SJSA1 (cell line): Measurements from ENCODE around the gene ZNF277. TPM values are rescaled to one million over a fixed set of nuclear protein-coding genes. Genes with fewer than 3 reads are reported as not detected.

Experiments
- DNase-seq, 2 experiments: peaks; one replicate each; pipeline ENCODE4 v3.0.0-alpha.2; 2015 to 2020; ENCODE audit warnings: low spot score in 2 of 2, low read depth in 1 of 2
- H3K27ac ChIP-seq: fragments of 250-450 bp; sonication (Bioruptor Pico); 2 replicates; pipeline ENCODE4 v1.5.1; 2020; ENCODE audit warnings: mild to moderate bottlenecking, moderate library complexity
- H3K27me3 ChIP-seq: fragments of 250-450 bp; sonication (Bioruptor Pico); replicated peaks from 2 replicates; pipeline ENCODE4 v1.5.1; 2020; ENCODE audit warnings: mild to moderate bottlenecking, moderate library complexity
- H3K36me3 ChIP-seq: fragments of 250-450 bp; sonication (Bioruptor Pico); 2 replicates; pipeline ENCODE4 v1.5.1; 2020; ENCODE audit warnings: mild to moderate bottlenecking
- H3K4me1 ChIP-seq: fragments of 250-450 bp; sonication (Bioruptor Pico); replicated peaks from 2 replicates; pipeline ENCODE4 v1.6.1; 2021; ENCODE audit warnings: mild to moderate bottlenecking
- H3K4me3 ChIP-seq: fragments of 250-450 bp; sonication (Bioruptor Pico); 2 replicates; pipeline ENCODE4 v1.5.1; 2020; ENCODE audit warnings: mild to moderate bottlenecking
- H3K9me3 ChIP-seq: fragments of 250-450 bp; sonication (Bioruptor Pico); replicated peaks from 2 replicates; pipeline ENCODE4 v1.5.1; 2020; ENCODE audit warnings: mild to moderate bottlenecking
- total RNA-seq: library from RNA; depleted of rRNA; stranded (reverse); fragments of >200 nt; shearing (Covaris generic); gene quantifications from 2 replicates; pipeline ENCODE4 v1.2.3, GENCODE V29; 2014

The ZNF277 gene
- total RNA-seq, 1 experiment from 2014 or later = 14.7 TPM

DNA sequence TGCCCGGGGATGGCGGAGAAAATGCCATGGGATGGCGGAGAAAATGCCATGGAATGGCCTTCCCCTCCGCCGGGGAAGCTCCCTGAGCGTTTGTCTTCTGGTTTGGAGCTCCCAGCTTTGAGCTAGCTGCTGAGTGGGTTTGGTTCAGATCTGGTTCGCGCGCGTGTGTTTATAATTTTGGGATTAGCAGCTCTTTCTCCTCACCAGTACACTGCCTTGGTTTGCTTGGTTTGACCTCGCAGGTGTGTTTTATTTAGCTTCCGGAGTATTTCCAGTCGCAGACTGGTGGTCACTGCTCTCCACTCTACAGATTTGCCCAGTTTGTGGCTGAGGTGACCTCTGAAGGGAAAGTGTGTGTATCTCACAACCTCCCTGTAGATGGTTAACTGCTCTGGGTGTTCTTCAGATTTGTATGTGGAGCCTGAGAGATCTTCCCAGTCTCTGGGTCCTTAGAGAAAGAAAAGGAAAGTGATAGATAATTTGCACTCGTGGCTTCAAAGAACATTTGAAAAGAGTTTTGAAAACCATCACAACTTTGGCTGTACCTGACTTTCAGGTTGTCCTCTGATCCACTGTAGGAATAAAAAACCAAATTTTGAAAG is 597 bp downstream of the ZNF277 start:
- H3K4me3 ChIP-seq = peak overlapping the region; percentile 64
- no peaks in the 10 kb centered on the region for H3K9me3 ChIP-seq
- H3K27ac ChIP-seq = peak overlapping the region; percentile 31
- peaks cover 9% of the 10 kb centered on the region; the same call in 1 of the 2 replicates for H3K4me1 ChIP-seq
- H3K36me3 ChIP-seq = no peaks in the 10 kb centered on the region
- peaks cover 23% of the 10 kb centered on the region for H3K27me3 ChIP-seq
- DNase-seq = no peak

DNA sequence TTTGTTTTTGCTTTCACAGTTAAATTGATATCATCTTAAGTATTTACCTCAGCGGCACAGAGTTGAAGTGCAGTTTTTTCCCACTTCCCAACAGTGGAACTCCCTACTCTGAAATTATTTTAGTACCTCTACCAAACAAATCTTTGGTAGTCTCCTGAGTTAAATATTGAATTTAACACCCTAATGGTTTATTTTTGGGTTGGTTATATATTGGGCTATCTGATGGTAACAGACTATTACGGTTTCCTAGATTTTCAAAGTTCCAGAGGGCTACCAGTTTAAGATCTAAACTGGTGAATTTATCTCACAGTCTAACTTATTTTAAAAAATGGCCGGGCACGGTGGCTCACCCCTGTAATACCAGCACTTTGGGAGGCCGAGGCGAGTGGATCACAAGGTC is 1.3 kb downstream of the ZNF277 start:
- H3K27me3 ChIP-seq = peaks cover 22% of the 10 kb centered on the region
- no peak overlapping the region; the same call in 1 of the 2 replicates for H3K4me3 ChIP-seq
- H3K4me1 ChIP-seq = peaks cover 9% of the 10 kb centered on the region; the same call in 1 of the 2 replicates
- H3K27ac ChIP-seq = no peak overlapping the region
- no peak for DNase-seq
- H3K9me3 ChIP-seq = no peaks in the 10 kb centered on the region
- no peaks in the 10 kb centered on the region for H3K36me3 ChIP-seq

- DNase-seq = no peak
- H3K36me3 ChIP-seq = no peaks in the 10 kb centered on the region
- no peaks in the 10 kb centered on the region for H3K9me3 ChIP-seq
- H3K27ac ChIP-seq = no peak overlapping the region
- no peak overlapping the region for H3K4me3 ChIP-seq
- peaks cover 3% of the 10 kb centered on the region; the same call in 1 of the 2 replicates for H3K4me1 ChIP-seq
- no peaks in the 10 kb centered on the region for H3K27me3 ChIP-seq
These were observed 4.9 kb downstream of the ZNF277 start for GRCh38 chr7:112211348-112211907.

DNA sequence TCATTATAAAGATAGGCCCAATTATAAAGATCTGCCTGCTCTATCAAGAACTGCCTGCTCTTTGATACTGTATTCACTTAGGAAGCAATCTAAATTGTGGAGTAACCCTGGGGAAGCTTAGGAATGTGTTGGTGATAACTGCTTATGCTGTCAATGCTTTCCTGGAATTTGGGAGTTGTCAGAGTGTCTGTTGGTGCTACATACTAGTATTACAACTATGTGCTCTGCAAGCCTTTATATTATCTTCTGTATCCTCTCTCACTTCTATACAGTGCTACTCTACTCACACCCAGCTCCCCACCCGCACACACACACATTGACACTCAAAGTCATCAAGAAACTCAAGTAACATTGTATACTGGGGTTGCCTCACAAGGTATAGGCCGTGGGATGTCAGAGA is 6.1 kb downstream of the ZNF277 start:
- no peaks in the 10 kb centered on the region for H3K36me3 ChIP-seq
- no peak overlapping the region for H3K4me3 ChIP-seq
- H3K27me3 ChIP-seq = no peaks in the 10 kb centered on the region
- no peaks in the 10 kb centered on the region for H3K4me1 ChIP-seq
- H3K27ac ChIP-seq = no peak overlapping the region
- no peaks in the 10 kb centered on the region for H3K9me3 ChIP-seq
- no peak for DNase-seq

DNA sequence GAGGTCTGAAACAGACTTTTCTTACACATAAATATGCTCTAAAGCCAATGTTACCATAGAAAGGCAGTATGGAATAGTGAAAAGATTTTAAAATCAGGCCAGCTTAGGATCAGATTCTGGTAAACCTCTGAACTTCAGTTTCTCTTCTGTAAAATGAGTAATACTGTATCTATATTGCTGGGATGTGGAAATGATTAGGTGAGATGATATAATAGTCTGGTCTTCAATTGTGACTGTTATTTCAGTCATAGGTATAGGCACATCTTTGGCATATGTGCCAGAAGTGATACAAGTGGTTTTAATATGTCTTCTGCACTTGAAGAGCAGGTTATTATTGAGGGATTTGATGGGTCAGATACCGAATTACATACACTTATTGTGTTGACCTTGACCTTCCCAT is 7.2 kb downstream of the ZNF277 start:
- no peak overlapping the region for H3K27ac ChIP-seq
- no peaks in the 10 kb centered on the region for H3K36me3 ChIP-seq
- no peaks in the 10 kb centered on the region for H3K27me3 ChIP-seq
- no peak for DNase-seq
- H3K9me3 ChIP-seq = no peaks in the 10 kb centered on the region
- H3K4me1 ChIP-seq = no peaks in the 10 kb centered on the region
- H3K4me3 ChIP-seq = no peak overlapping the region

DNA sequence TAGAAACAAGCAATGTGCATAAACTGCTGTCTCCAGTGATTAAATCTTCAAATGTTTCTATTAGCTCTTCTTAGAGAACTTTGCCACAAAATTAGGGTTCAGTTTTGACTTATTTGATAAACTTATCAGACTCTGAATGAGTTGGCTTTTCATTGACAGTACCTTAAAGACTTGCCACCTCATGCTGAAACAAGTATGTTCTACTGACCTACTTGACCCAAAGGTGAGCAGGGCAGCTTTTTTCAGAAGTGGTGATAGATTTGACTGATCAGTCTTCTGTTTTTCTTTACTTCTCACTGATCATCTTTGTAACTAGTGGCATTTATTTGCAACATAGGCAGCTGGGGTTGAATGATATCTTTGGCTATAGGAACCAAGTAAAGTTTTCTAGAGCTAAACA is 7.8 kb downstream of the ZNF277 start:
- no peaks in the 10 kb centered on the region for H3K36me3 ChIP-seq
- no peaks in the 10 kb centered on the region for H3K9me3 ChIP-seq
- no peaks in the 10 kb centered on the region for H3K27me3 ChIP-seq
- H3K27ac ChIP-seq = no peak overlapping the region
- no peaks in the 10 kb centered on the region for H3K4me1 ChIP-seq
- H3K4me3 ChIP-seq = no peak overlapping the region
- no peak for DNase-seq

- Histone ChIP-seq H3K36me3 (no peaks in the 10 kb centered on the region), H3K27me3 (no peaks in the 10 kb centered on the region), H3K4me3 (no peak overlapping the region), H3K4me1 (no peaks in the 10 kb centered on the region), H3K9me3 (no peaks in the 10 kb centered on the region), H3K27ac (no peak overlapping the region)
- DNase-seq = no peak
These were observed 8.4 kb downstream of the ZNF277 start for GRCh38 chr7:112214883-112215282.

- no peaks in the 10 kb centered on the region for H3K4me1 ChIP-seq
- no peaks in the 10 kb centered on the region for H3K27me3 ChIP-seq
- H3K9me3 ChIP-seq = no peaks in the 10 kb centered on the region
- H3K27ac ChIP-seq = no peak overlapping the region
- no peaks in the 10 kb centered on the region for H3K36me3 ChIP-seq
- no peak overlapping the region for H3K4me3 ChIP-seq
- DNase-seq = no peak
These were observed 9.3 kb downstream of the ZNF277 start for GRCh38 chr7:112215787-112216186.

DNA sequence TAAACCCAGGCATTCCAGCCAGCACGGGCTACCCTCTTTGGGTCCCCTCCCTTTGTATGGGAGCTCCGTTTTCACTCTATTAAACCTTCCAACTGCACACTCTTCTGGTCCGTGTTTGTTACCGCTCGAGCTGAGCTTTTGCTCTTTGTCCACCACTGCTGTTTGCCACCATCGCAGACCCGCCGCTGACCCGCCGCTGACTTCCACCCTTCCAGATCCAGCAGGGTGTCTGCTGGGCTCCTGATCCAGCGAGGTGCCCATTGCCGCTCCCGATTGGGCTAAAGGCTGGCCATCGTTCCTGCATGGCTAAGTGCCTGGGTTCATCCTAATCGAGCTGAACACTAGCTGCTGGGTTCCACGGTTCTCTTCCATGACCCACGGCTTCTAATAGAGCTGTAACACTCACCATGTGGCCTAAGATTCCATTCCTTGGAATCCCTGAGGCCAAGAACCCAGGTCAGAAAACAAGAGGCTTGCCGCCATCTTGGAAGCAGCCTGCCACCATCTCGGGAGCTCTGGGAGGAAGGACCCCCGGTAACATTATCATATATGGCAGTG is 14.5 kb downstream of the ZNF277 start:
- Histone ChIP-seq H3K36me3 (no peaks in the 10 kb centered on the region), H3K27ac (no peak overlapping the region), H3K9me3 (no peaks in the 10 kb centered on the region), H3K4me3 (no peak overlapping the region), H3K27me3 (no peaks in the 10 kb centered on the region), H3K4me1 (peaks cover 3% of the 10 kb centered on the region; the same call in 1 of the 2 replicates)
- DNase-seq = no peak

DNA sequence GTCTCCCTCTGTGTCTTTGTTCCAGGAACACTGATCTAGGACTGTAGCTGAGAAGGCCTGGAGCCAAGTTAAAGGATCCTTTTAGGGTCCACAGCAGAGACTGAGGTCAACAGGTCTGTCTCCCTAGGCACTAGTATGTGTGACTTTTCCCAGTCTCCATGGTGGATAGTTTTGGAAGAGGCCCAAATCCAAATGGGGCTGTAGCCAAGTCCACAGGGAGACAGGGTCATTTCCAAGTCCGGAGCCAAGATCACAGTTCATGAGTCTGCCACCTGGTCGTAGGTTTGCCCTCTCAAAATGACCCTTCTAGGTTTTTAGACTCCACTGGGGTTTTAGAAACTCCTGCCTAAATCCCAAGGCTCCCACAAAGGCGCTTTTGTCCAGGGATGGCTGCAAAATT is 16.8 kb downstream of the ZNF277 start:
- Histone ChIP-seq H3K27ac (no peak overlapping the region), H3K27me3 (no peaks in the 10 kb centered on the region), H3K9me3 (no peaks in the 10 kb centered on the region), H3K4me3 (no peak overlapping the region), H3K4me1 (peaks cover 3% of the 10 kb centered on the region; the same call in 1 of the 2 replicates), H3K36me3 (no peaks in the 10 kb centered on the region)
- DNase-seq = no peak

DNA sequence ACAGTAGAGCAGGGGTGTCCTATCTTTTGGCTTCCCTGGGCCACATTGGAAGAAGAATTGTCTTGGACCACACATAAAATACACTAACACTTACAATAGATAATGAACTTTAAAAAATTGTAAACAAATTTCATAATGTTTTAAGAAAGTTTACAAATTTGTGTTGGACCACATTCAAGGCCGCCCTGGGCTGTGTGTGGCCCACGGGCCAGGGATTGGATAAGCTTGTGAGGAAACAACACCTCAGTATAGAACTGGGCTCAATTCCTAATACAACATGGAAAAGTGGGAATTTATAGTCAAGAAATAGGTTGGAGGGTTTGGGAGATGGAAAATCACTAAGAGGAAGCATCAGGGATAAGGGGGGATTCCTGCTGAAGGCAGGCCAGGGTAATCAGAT is 17.7 kb downstream of the ZNF277 start:
- H3K4me3 ChIP-seq = no peak overlapping the region
- peaks cover 3% of the 10 kb centered on the region; the same call in 1 of the 2 replicates for H3K4me1 ChIP-seq
- no peaks in the 10 kb centered on the region for H3K9me3 ChIP-seq
- H3K27me3 ChIP-seq = no peaks in the 10 kb centered on the region
- no peaks in the 10 kb centered on the region for H3K36me3 ChIP-seq
- no peak for DNase-seq
- no peak overlapping the region for H3K27ac ChIP-seq

- Histone ChIP-seq H3K9me3 (no peaks in the 10 kb centered on the region), H3K27me3 (no peaks in the 10 kb centered on the region), H3K4me3 (no peak overlapping the region), H3K36me3 (no peaks in the 10 kb centered on the region), H3K4me1 (peaks cover 3% of the 10 kb centered on the region; the same call in 1 of the 2 replicates), H3K27ac (no peak overlapping the region)
- DNase-seq = no peak
These were observed 18.5 kb downstream of the ZNF277 start for GRCh38 chr7:112225006-112225405.

GRCh38 chr7:112226701-112227276 is 20.3 kb downstream of the ZNF277 start:
- no peak for DNase-seq
- H3K4me3 ChIP-seq = no peak overlapping the region

DNA sequence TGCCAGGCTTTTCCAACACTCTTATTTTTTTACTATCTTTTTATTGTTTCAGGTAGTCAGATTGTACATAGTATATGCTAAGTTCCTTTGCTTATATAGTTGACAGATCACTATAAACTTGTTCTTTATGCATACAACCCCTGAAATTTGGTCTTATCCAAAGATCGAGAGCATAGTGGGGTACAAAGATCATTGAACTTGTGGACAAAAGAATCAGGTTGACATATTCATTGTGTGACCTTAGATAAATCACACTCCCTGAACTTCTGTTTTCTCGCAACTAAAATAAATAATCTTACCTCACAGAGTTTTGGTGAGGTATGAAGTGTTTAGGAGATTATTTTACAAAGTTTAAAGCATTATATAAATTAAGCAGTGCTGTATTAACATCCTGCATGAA is 22.1 kb downstream of the ZNF277 start:
- H3K9me3 ChIP-seq = no peaks in the 10 kb centered on the region
- no peak overlapping the region for H3K27ac ChIP-seq
- H3K4me1 ChIP-seq = peaks cover 2% of the 10 kb centered on the region; the same call in 1 of the 2 replicates
- no peak overlapping the region for H3K4me3 ChIP-seq
- no peaks in the 10 kb centered on the region for H3K36me3 ChIP-seq
- no peak for DNase-seq
- no peaks in the 10 kb centered on the region for H3K27me3 ChIP-seq

More at GRCh38 chr7:112226701-112227276, 20.3 kb downstream of the ZNF277 start:
- Histone ChIP-seq H3K4me1 (peaks cover 3% of the 10 kb centered on the region; the same call in 1 of the 2 replicates), H3K27me3 (no peaks in the 10 kb centered on the region), H3K27ac (no peak overlapping the region), H3K36me3 (no peaks in the 10 kb centered on the region), H3K9me3 (no peaks in the 10 kb centered on the region)
